Measurements from ENCODE around the gene OTOP2. TPM values are rescaled to one million over a fixed set of nuclear protein-coding genes. Genes with fewer than 3 reads are reported as not detected.
"Not testable (repeated sequence)": the region's sequence is repeated elsewhere in the genome, so short reads cannot be mapped to it uniquely, and the experiment has no call there.

OTOP2 gene
- total RNA-seq, 2 experiments from 2014 or later = not detected

GRCh38 chr17:74971069-74971841 is 47.2 kb downstream of the OTOP2 start:
- no peak for DNase-seq
- no peak for ATAC-seq (ENCODE audit: low read depth)
- H3K4me3 Mint-ChIP-seq = peak overlapping the region; percentile 42
- H3K36me3 Mint-ChIP-seq = no peaks in the 10 kb centered on the region
- no peaks in the 10 kb centered on the region for H3K9me3 Mint-ChIP-seq
- peaks cover 43% of the 10 kb centered on the region for H3K27me3 Mint-ChIP-seq
- POLR2A ChIA-PET = interaction anchor here (1.4 to 1.7 kb wide), 2 partner anchors 17 to 42 kb away, joined by 3 to 5 read pairs; partner anchors contain the start of gene MRPL58
- no peak overlapping the region for H3K27ac Mint-ChIP-seq
- peaks cover 5% of the 10 kb centered on the region for H3K4me1 Mint-ChIP-seq

GRCh38 chr17:74971842-74972106 is 47.7 kb downstream of the OTOP2 start:
- Mint-ChIP-seq H3K4me1 (peaks cover 3% of the 10 kb centered on the region), H3K9me3 (no peaks in the 10 kb centered on the region), H3K27ac (no peak overlapping the region), H3K27me3 (peaks cover 44% of the 10 kb centered on the region), H3K36me3 (no peaks in the 10 kb centered on the region), H3K4me3 (peak overlapping the region; percentile 42)
- DNase-seq (no peak), ATAC-seq (ENCODE audit: low read depth) (no peak)
- POLR2A ChIA-PET = interaction anchor here (1.4 to 1.7 kb wide), 2 partner anchors 16 to 41 kb away, joined by 3 to 5 read pairs; partner anchors contain the start of gene MRPL58

- peak; percentile 83 for ATAC-seq (ENCODE audit: low read depth)
- Mint-ChIP-seq H3K36me3 (no peaks in the 10 kb centered on the region), H3K9me3 (no peaks in the 10 kb centered on the region), H3K4me1 (peaks cover 3% of the 10 kb centered on the region), H3K27me3 (peaks cover 44% of the 10 kb centered on the region), H3K27ac (no peak within 1 kb of the TSS), H3K4me3 (peak within 1 kb of the TSS; percentile 71)
- peak; percentile 82 for DNase-seq
- POLR2A ChIA-PET = interaction anchor here (0.6 to 1.7 kb wide), 7 partner anchors 10 to 232 kb away, joined by 3 to 5 read pairs (median 3); partner anchors contain the start of genes ARMC7 and MRPL58
Measured at GRCh38 chr17:74972107-74972972, 48.3 kb downstream of the OTOP2 start, which contains the start of gene HID1. Gene HID1 (minus strand): TSS chr17:74972759. CDS start chr17:74972656, 103 bp downstream.

GRCh38 chr17:74972973-74973328 is 48.9 kb downstream of the OTOP2 start:
- Mint-ChIP-seq H3K9me3 (no peaks in the 10 kb centered on the region), H3K27me3 (peaks cover 44% of the 10 kb centered on the region)
- POLR2A ChIA-PET = interaction anchor here (0.6 to 1.7 kb wide), 7 partner anchors 11 to 231 kb away, joined by 3 to 7 read pairs (median 4); partner anchors contain the start of genes ARMC7 and MRPL58

GRCh38 chr17:74975943-74976342 is 51.9 kb downstream of the OTOP2 start:
- no peak overlapping the region for H3K27ac Mint-ChIP-seq
- peaks cover 5% of the 10 kb centered on the region for H3K4me1 Mint-ChIP-seq
- no peaks in the 10 kb centered on the region for H3K36me3 Mint-ChIP-seq
- H3K27me3 Mint-ChIP-seq = peaks cover 55% of the 10 kb centered on the region
- DNase-seq = no peak
- ATAC-seq (ENCODE audit: low read depth) = no peak
- H3K9me3 Mint-ChIP-seq = no peaks in the 10 kb centered on the region
- POLR2A ChIA-PET = no interaction called here
- no peak overlapping the region for H3K4me3 Mint-ChIP-seq

More at GRCh38 chr17:74972973-74973328, 48.9 kb downstream of the OTOP2 start:
- Mint-ChIP-seq H3K27ac (no peak overlapping the region), H3K36me3 (no peaks in the 10 kb centered on the region), H3K4me1 (peaks cover 3% of the 10 kb centered on the region), H3K4me3 (peak overlapping the region; percentile 71)
- ATAC-seq (ENCODE audit: low read depth) (no peak), DNase-seq (no peak)

- Mint-ChIP-seq H3K4me3 (no peak overlapping the region), H3K9me3 (no peaks in the 10 kb centered on the region), H3K27me3 (peaks cover 56% of the 10 kb centered on the region), H3K27ac (no peak overlapping the region), H3K4me1 (peaks cover 13% of the 10 kb centered on the region), H3K36me3 (no peaks in the 10 kb centered on the region)
- POLR2A ChIA-PET = no interaction called here
- ATAC-seq (ENCODE audit: low read depth) (no peak), DNase-seq (no peak)
Measured at GRCh38 chr17:74977802-74978201, 53.7 kb downstream of the OTOP2 start.

GRCh38 chr17:74978240-74978639 is 54.2 kb downstream of the OTOP2 start:
- H3K36me3 Mint-ChIP-seq = no peaks in the 10 kb centered on the region
- DNase-seq (no peak), ATAC-seq (ENCODE audit: low read depth) (no peak)
- H3K9me3 Mint-ChIP-seq = no peaks in the 10 kb centered on the region
- H3K27me3 Mint-ChIP-seq = peaks cover 56% of the 10 kb centered on the region
- POLR2A ChIA-PET = no interaction called here
- no peak overlapping the region for H3K4me3 Mint-ChIP-seq
- H3K27ac Mint-ChIP-seq = no peak overlapping the region
- peaks cover 9% of the 10 kb centered on the region for H3K4me1 Mint-ChIP-seq

- Mint-ChIP-seq H3K4me1 (peaks cover 9% of the 10 kb centered on the region), H3K36me3 (no peaks in the 10 kb centered on the region), H3K4me3 (no peak overlapping the region), H3K9me3 (no peaks in the 10 kb centered on the region), H3K27ac (no peak overlapping the region), H3K27me3 (peaks cover 53% of the 10 kb centered on the region)
- POLR2A ChIA-PET = no interaction called here
- ATAC-seq (ENCODE audit: low read depth) (no peak), DNase-seq (no peak)
Measured at GRCh38 chr17:74979408-74980146, 55.5 kb downstream of the OTOP2 start.

GRCh38 chr17:74981318-74981978 is 57.4 kb downstream of the OTOP2 start:
- DNase-seq = no peak
- Mint-ChIP-seq H3K4me3 (peak overlapping the region; percentile 87), H3K27me3 (peaks cover 57% of the 10 kb centered on the region), H3K9me3 (no peaks in the 10 kb centered on the region), H3K36me3 (no peaks in the 10 kb centered on the region), H3K27ac (peak overlapping the region; percentile 66), H3K4me1 (peaks cover 9% of the 10 kb centered on the region)
- peak; percentile 9 for ATAC-seq (ENCODE audit: low read depth)
- POLR2A ChIA-PET = no interaction called here

- H3K27me3 Mint-ChIP-seq = peaks cover 63% of the 10 kb centered on the region
- ATAC-seq (ENCODE audit: low read depth) (peak; percentile 90), DNase-seq (peak; percentile 84)
- peak overlapping the region; percentile 66 for H3K27ac Mint-ChIP-seq
- H3K9me3 Mint-ChIP-seq = no peaks in the 10 kb centered on the region
- H3K36me3 Mint-ChIP-seq = no peaks in the 10 kb centered on the region
- H3K4me1 Mint-ChIP-seq = peaks cover 13% of the 10 kb centered on the region
- peak overlapping the region; percentile 87 for H3K4me3 Mint-ChIP-seq
- POLR2A ChIA-PET = interaction anchor here (2.1 kb wide), 1 partner anchor 30 kb away, joined by 8 read pairs; no protein-coding TSS in a partner anchor
Measured at GRCh38 chr17:74981979-74982662, 58.0 kb downstream of the OTOP2 start.

GRCh38 chr17:74982663-74983313 is 58.7 kb downstream of the OTOP2 start:
- POLR2A ChIA-PET = interaction anchor here (2.1 kb wide), 1 partner anchor 29 kb away, joined by 8 read pairs; no protein-coding TSS in a partner anchor
- not testable (repeated sequence) for H3K36me3 Mint-ChIP-seq; DNase-seq; H3K9me3 Mint-ChIP-seq; H3K4me3 Mint-ChIP-seq; H3K27ac Mint-ChIP-seq; ATAC-seq (ENCODE audit: low read depth)
- peaks cover 65% of the 10 kb centered on the region for H3K27me3 Mint-ChIP-seq
- peaks cover 16% of the 10 kb centered on the region for H3K4me1 Mint-ChIP-seq
